Measurements from ENCODE around the gene CDHR3.

Gene CDHR3

GRCh38 chr7:106031300-106032035, 68.4 kb downstream of the CDHR3 start:
- no peak for DNase-seq

- DNase-seq = no peak
Measured at GRCh38 chr7:106032295-106032694, 69.2 kb downstream of the CDHR3 start.

GRCh38 chr7:106033735-106034134, 70.7 kb downstream of the CDHR3 start:
- DNase-seq = no peak

- no peak for DNase-seq
Measured at GRCh38 chr7:106034383-106034782, 71.3 kb downstream of the CDHR3 start.

- no peak for DNase-seq
Measured at GRCh38 chr7:106035568-106035967, 72.5 kb downstream of the CDHR3 start.

GRCh38 chr7:106036004-106036403, 72.9 kb downstream of the CDHR3 start:
- DNase-seq = no peak

GRCh38 chr7:106037489-106038176, 74.6 kb downstream of the CDHR3 start:
- no peak for DNase-seq

GRCh38 chr7:106038289-106038688, 75.2 kb downstream of the CDHR3 start:
- no peak for DNase-seq

- no peak for DNase-seq
Measured at GRCh38 chr7:106038916-106039315, 75.9 kb downstream of the CDHR3 start.

- DNase-seq = no peak
Measured at GRCh38 chr7:106039486-106040060, 76.5 kb downstream of the CDHR3 start.

GRCh38 chr7:106041140-106041717, 78.2 kb downstream of the CDHR3 start:
- DNase-seq = peak; percentile 23 to 30

- DNase-seq = no peak
Measured at GRCh38 chr7:106042196-106042611, 79.1 kb downstream of the CDHR3 start.

GRCh38 chr7:106045139-106045538, 82.1 kb downstream of the CDHR3 start:
- DNase-seq = no peak

- DNase-seq = no peak
Measured at GRCh38 chr7:106045586-106045985, 82.5 kb downstream of the CDHR3 start.

GRCh38 chr7:106047184-106047583, 84.1 kb downstream of the CDHR3 start:
- no peak for DNase-seq

- DNase-seq = no peak
Measured at GRCh38 chr7:106047818-106048705, 85.0 kb downstream of the CDHR3 start.

- no peak for DNase-seq
Measured at GRCh38 chr7:106048706-106049020, 85.6 kb downstream of the CDHR3 start.

- DNase-seq = peak in 1 of 2 donors; percentile 34
Measured at GRCh38 chr7:106049139-106049752, 86.2 kb downstream of the CDHR3 start.

GRCh38 chr7:106050002-106050745, 87.1 kb downstream of the CDHR3 start:
- no peak for DNase-seq

- DNase-seq = no peak
Measured at GRCh38 chr7:106050746-106051117, 87.7 kb downstream of the CDHR3 start.

- DNase-seq = no peak
Measured at GRCh38 chr7:106052681-106053080, 89.6 kb downstream of the CDHR3 start.

GRCh38 chr7:106053109-106053508, 90.0 kb downstream of the CDHR3 start:
- DNase-seq = no peak

Data from CD4-positive, alpha-beta T cell treated with Interleukin-1 beta for 1 hour (primary cell).